HepG2 (cell line): ENCODE measurements around the gene WDCP. TPM values are rescaled to one million over a fixed set of nuclear protein-coding genes. Genes with fewer than 3 reads are reported as not detected.

Source experiments
- GTF3A ChIP-seq: sonication (generic); formaldehyde crosslinking; conservative IDR thresholded peaks from 2 replicates; pipeline ENCODE4 v1.4.0; 2020; ENCODE audit warnings: mild to moderate bottlenecking, missing genetic modification reagents
- IRF9 ChIP-seq: sonication (generic); formaldehyde crosslinking; IDR thresholded peaks from 2 replicates; pipeline ENCODE4 v1.8.0; 2022; ENCODE audit warnings: missing genetic modification reagents, mild to moderate bottlenecking, borderline replicate concordance
- KLF9 ChIP-seq: IDR thresholded peaks from 2 replicates; pipeline ENCODE4 v1.6.1; 2016; ENCODE audit warnings: low read depth
- RCOR2 ChIP-seq: IDR thresholded peaks from 2 replicates; pipeline ENCODE4 v1.6.1; 2016; ENCODE audit warnings: missing biosample characterization, missing genetic modification reagents
- SNAI1 ChIP-seq: sonication (generic); formaldehyde crosslinking; IDR thresholded peaks from 2 replicates; pipeline ENCODE4 v1.5.0; 2020; ENCODE audit warnings: mild to moderate bottlenecking, missing genetic modification reagents, borderline replicate concordance
- SOX5 ChIP-seq: IDR thresholded peaks from 2 replicates; pipeline ENCODE4 v1.6.1; 2016; ENCODE audit warnings: borderline replicate concordance
- SP2 ChIP-seq: sonication (generic); formaldehyde crosslinking; IDR thresholded peaks from 2 replicates; pipeline ENCODE4 v1.5.1; 2020; ENCODE audit warnings: mild to moderate bottlenecking, missing genetic modification reagents
- ZMYM3 ChIP-seq: sonication (generic); formaldehyde crosslinking; IDR thresholded peaks from 2 replicates; pipeline ENCODE4 v1.5.1; 2020; ENCODE audit warnings: mild to moderate bottlenecking, missing genetic modification reagents
- ZNF121 ChIP-seq: sonication (generic); formaldehyde crosslinking; IDR thresholded peaks from 2 replicates; pipeline ENCODE4 v1.5.0; 2020; ENCODE audit warnings: mild to moderate bottlenecking, missing genetic modification reagents
- ZNF3 ChIP-seq: IDR thresholded peaks from 2 replicates; pipeline ENCODE4 v1.7.0; 2017; ENCODE audit warnings: inconsistent platforms
- ZNF30 ChIP-seq: sonication (generic); formaldehyde crosslinking; IDR thresholded peaks from 2 replicates; pipeline ENCODE4 v1.5.0; 2020; ENCODE audit warnings: mild to moderate bottlenecking, missing genetic modification reagents
- ZNF33B ChIP-seq: sonication (generic); formaldehyde crosslinking; IDR thresholded peaks from 2 replicates; pipeline ENCODE4 v1.5.1; 2020; ENCODE audit warnings: mild to moderate bottlenecking, missing genetic modification reagents
- ZNF407 ChIP-seq: sonication (generic); formaldehyde crosslinking; IDR thresholded peaks from one replicate; pipeline ENCODE4 v1.5.1; 2020; ENCODE audit warnings: mild to moderate bottlenecking, missing genetic modification reagents; ENCODE audit errors: not compliant biosample characterization
- ZNF589 ChIP-seq: sonication (generic); formaldehyde crosslinking; conservative IDR thresholded peaks from 2 replicates; pipeline ENCODE4 v1.8.0; 2022; ENCODE audit warnings: mild to moderate bottlenecking, moderate library complexity, missing genetic modification reagents
- ZNF660 ChIP-seq: sonication (generic); formaldehyde crosslinking; IDR thresholded peaks from 2 replicates; pipeline ENCODE4 v1.5.1; 2020; ENCODE audit warnings: mild to moderate bottlenecking, low read depth, missing genetic modification reagents, borderline replicate concordance
- ZNF670 ChIP-seq: sonication (generic); formaldehyde crosslinking; IDR thresholded peaks from 2 replicates; pipeline ENCODE4 v1.8.0; 2022; ENCODE audit warnings: mild to moderate bottlenecking, missing genetic modification reagents, borderline replicate concordance
- ZNF75D ChIP-seq: sonication (generic); formaldehyde crosslinking; IDR thresholded peaks from 2 replicates; pipeline ENCODE4 v1.8.1; 2023; ENCODE audit warnings: missing genetic modification reagents, mild to moderate bottlenecking, borderline replicate concordance
- ZSCAN29 ChIP-seq: sonication (generic); formaldehyde crosslinking; conservative IDR thresholded peaks from 2 replicates; pipeline ENCODE4 v1.4.0; 2020; ENCODE audit warnings: mild to moderate bottlenecking, missing genetic modification reagents
- polyA plus RNA-seq, 8 experiments: library from polyadenylated mRNA; depleted of rRNA in 3 of 8; stranded (reverse) in 7 of 8; unstranded in 1 of 8; fragments of >200 nt; fragmentation: Illumina TruSeq in 4 of 8; extraction: Trizol in 4 of 8; gene quantifications; 2 replicates each; pipeline versions ENCODE4 v1.2.1 to v1.2.3, GENCODE V29; 2011 to 2016; ENCODE audit warnings: low read depth in 4 of 8, missing spikeins in 1 of 8, mixed read lengths in 1 of 8; ENCODE audit not compliant: insufficient read depth in 1 of 8
- total RNA-seq, 5 experiments: library from RNA; depleted of rRNA; stranded (reverse); fragments of >200 nt; fragmentation: Illumina TruSeq; extraction: Trizol; gene quantifications; 2 replicates each; pipeline ENCODE4 v1.2.3, GENCODE V29; 2016; ENCODE audit warnings: low read depth in 1 of 5
- TF ChIP-seq, protein P1 (sequence below): sonication (generic); formaldehyde crosslinking; IDR thresholded peaks from 2 replicates; pipeline ENCODE4 v1.4.0; 2020; ENCODE audit warnings: missing genetic modification reagents, mild to moderate bottlenecking, borderline replicate concordance

WDCP gene
- total and polyA plus RNA-seq, 2 of the 13 experiments (the other 11 are each of a cell fraction or from before 2014, with no cell fraction given) = 17.4 to 22.6 TPM

GRCh38 chr2:24083567-24084385, 36.6 kb upstream of the WDCP start (continued):
- TF ChIP-seq ZSCAN29 (CRISPR knock-in tag) = no peak
- TF ChIP-seq SNAI1 (CRISPR knock-in tag) = no peak; the same call in 1 of the 2 replicates
- peak; percentile 87; the same call in 1 of the 2 replicates for TF ChIP-seq ZNF670 (CRISPR knock-in tag)
- TF ChIP-seq ZNF660 = no peak
- TF ChIP-seq ZNF75D (CRISPR knock-in tag) = no peak
- TF ChIP-seq ZNF30 = peak; percentile 22; the same call in 1 of the 2 replicates
- TF ChIP-seq, protein P1, sequence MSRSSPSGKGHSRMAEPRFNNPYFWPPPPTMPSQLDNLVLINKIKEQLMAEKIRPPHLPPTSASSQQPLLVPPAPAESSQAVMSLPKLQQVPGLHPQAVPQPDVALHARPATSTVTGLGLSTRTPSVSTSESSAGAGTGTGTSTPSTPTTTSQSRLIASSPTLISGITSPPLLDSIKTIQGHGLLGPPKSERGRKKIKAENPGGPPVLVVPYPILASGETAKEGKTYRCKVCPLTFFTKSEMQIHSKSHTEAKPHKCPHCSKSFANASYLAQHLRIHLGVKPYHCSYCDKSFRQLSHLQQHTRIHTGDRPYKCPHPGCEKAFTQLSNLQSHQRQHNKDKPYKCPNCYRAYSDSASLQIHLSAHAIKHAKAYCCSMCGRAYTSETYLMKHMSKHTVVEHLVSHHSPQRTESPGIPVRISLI = peak; percentile 67
- TF ChIP-seq ZMYM3 = peak; percentile 85
- TF ChIP-seq RCOR2 = peak; percentile 74
- TF ChIP-seq IRF9 = peak; percentile 74; the same call in 1 of the 2 replicates
- TF ChIP-seq ZNF407 (CRISPR knock-in tag) = peak; percentile 96
- no peak for TF ChIP-seq SP2 (CRISPR knock-in tag)
- TF ChIP-seq ZNF33B (CRISPR knock-in tag) = peak; percentile 90
- TF ChIP-seq ZNF589 (CRISPR knock-in tag) = peak; percentile 93
- peak; percentile 71 for TF ChIP-seq KLF9 (CRISPR knock-in tag)
- 0 out of 2 replicates have a peak, but pooled peaks have one; percentile 10 for TF ChIP-seq GTF3A (CRISPR knock-in tag)
- TF ChIP-seq ZNF3 = peak; percentile 12; the same call in 1 of the 2 replicates
- TF ChIP-seq ZNF121 (CRISPR knock-in tag) = peak; percentile 98
- TF ChIP-seq SOX5 (CRISPR knock-in tag) = peak; percentile 74; the same call in 1 of the 2 replicates
